ENCODE results near the gene MYNN. TPM values are rescaled to one million over a fixed set of nuclear protein-coding genes. Genes with fewer than 3 reads are reported as not detected.

The MYNN gene
- total and polyA plus RNA-seq, 9 of the 15 experiments (the other 6 are each of a cell fraction or from before 2014, with no cell fraction given): 10.4 to 35.7 (median 21.3) TPM

DNA sequence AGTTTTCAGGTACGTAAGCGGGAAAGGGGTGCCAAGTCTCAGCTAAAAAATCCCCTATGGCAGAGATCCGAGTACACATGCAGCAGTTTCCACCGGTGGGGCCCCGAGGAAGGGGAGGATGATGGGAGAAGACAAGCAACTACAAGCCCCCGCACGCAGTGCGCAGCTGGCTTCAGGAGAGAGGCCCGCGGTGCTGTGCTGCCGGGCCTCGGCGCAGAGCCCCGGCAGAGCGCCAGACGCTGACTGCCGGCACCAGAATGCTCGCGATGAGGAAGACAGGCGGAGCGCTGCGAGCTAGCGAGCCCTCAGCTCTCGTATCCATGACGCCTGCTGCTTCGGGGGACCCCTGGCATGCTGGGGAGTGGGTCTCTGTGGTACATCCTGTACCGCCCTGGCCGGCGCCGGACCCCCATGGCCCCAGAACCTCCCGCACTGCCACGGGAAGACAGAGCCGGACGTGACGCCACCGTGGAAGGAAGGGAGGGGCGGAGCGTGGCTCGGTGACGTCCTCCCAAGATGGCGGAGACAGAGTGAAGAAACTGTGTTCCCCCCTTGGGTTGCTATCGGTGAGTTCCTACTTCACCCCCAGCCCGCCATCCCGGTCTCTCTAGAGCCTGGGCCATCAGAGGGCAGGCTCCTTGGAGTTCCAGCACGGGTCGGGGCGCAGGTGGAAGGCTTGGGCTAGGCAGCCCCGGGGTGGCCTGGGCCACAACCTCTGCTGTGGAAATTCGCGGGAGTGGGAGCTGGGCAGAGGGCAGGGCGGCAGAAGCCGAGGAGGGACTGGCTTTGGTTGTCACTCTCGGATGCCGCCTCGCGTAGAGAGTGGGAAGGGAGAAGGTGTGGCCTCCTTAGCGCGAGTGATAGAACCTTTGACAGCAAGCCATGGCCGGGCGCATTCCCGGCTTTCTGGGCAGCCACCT is at the start of gene MYNN (continued):
- TF ChIP-seq PRPF4 (IDR thresholded peaks at IDR 0.05; ENCODE audit: insufficient read depth, low read depth, low read length, poor library complexity, severe bottlenecking): no peak
- TF ChIP-seq TCFL5 (CRISPR knock-in tag; conservative IDR thresholded peaks at IDR 0.05): no peak
- TF ChIP-seq ARID1B (IDR thresholded peaks at IDR 0.05): 0 out of 2 replicates have a peak, but pooled peaks have one; percentile 28
- no peak for TF ChIP-seq SETDB1 (IDR thresholded peaks at IDR 0.05; ENCODE audit: low read length)
- TF ChIP-seq NFATC3 (IDR thresholded peaks at IDR 0.05): no peak
- TF ChIP-seq MEF2D (tag; conservative IDR thresholded peaks at IDR 0.05; ENCODE audit: low read depth): no peak; the same call in 1 of the 2 replicates
- TF ChIP-seq DEAF1 (CRISPR knock-in tag; IDR thresholded peaks at IDR 0.05): peak; percentile 36; the same call in 1 of the 2 replicates
- TF ChIP-seq SOX6 (IDR thresholded peaks at IDR 0.05): peak; percentile 25; the same call in 1 of the 2 replicates
- TF ChIP-seq, protein P1, sequence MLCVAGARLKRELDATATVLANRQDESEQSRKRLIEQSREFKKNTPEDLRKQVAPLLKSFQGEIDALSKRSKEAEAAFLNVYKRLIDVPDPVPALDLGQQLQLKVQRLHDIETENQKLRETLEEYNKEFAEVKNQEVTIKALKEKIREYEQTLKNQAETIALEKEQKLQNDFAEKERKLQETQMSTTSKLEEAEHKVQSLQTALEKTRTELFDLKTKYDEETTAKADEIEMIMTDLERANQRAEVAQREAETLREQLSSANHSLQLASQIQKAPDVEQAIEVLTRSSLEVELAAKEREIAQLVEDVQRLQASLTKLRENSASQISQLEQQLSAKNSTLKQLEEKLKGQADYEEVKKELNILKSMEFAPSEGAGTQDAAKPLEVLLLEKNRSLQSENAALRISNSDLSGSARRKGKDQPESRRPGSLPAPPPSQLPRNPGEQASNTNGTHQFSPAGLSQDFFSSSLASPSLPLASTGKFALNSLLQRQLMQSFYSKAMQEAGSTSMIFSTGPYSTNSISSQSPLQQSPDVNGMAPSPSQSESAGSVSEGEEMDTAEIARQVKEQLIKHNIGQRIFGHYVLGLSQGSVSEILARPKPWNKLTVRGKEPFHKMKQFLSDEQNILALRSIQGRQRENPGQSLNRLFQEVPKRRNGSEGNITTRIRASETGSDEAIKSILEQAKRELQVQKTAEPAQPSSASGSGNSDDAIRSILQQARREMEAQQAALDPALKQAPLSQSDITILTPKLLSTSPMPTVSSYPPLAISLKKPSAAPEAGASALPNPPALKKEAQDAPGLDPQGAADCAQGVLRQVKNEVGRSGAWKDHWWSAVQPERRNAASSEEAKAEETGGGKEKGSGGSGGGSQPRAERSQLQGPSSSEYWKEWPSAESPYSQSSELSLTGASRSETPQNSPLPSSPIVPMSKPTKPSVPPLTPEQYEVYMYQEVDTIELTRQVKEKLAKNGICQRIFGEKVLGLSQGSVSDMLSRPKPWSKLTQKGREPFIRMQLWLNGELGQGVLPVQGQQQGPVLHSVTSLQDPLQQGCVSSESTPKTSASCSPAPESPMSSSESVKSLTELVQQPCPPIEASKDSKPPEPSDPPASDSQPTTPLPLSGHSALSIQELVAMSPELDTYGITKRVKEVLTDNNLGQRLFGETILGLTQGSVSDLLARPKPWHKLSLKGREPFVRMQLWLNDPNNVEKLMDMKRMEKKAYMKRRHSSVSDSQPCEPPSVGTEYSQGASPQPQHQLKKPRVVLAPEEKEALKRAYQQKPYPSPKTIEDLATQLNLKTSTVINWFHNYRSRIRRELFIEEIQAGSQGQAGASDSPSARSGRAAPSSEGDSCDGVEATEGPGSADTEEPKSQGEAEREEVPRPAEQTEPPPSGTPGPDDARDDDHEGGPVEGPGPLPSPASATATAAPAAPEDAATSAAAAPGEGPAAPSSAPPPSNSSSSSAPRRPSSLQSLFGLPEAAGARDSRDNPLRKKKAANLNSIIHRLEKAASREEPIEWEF (CRISPR knock-in tag; IDR thresholded peaks at IDR 0.05): no peak
- no peak for TF ChIP-seq ZNF695 (CRISPR knock-in tag; IDR thresholded peaks at IDR 0.05)
- TF ChIP-seq ETV5 (CRISPR knock-in tag; IDR thresholded peaks at IDR 0.05; ENCODE audit: low read depth): peak; percentile 82
- TF ChIP-seq ZNF184 (CRISPR knock-in tag; IDR thresholded peaks at IDR 0.05): no peak
- TF ChIP-seq, protein P2, sequence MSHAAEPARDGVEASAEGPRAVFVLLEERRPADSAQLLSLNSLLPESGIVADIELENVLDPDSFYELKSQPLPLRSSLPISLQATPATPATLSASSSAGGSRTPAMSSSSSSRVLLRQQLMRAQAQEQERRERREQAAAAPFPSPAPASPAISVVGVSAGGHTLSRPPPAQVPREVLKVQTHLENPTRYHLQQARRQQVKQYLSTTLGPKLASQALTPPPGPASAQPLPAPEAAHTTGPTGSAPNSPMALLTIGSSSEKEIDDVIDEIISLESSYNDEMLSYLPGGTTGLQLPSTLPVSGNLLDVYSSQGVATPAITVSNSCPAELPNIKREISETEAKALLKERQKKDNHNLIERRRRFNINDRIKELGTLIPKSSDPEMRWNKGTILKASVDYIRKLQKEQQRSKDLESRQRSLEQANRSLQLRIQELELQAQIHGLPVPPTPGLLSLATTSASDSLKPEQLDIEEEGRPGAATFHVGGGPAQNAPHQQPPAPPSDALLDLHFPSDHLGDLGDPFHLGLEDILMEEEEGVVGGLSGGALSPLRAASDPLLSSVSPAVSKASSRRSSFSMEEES (CRISPR knock-in tag; IDR thresholded peaks at IDR 0.05): no peak
- 0 out of 2 replicates have a peak, but pooled peaks have one; percentile 76 for TF ChIP-seq ZNF232 (CRISPR knock-in tag; IDR thresholded peaks at IDR 0.05)
- no peak for TF ChIP-seq PHF21A (IDR thresholded peaks at IDR 0.05; ENCODE audit: borderline replicate concordance, low read depth)
- peak in 1 of 2 experiments; percentile 89; a peak in 1 of 4 replicates for TF ChIP-seq KDM4B (IDR thresholded peaks at IDR 0.05; ENCODE audit: borderline replicate concordance in 2 of 2, low read depth in 1 of 2)
- no peak for TF ChIP-seq ZNF436 (CRISPR knock-in tag; IDR thresholded peaks at IDR 0.05)
- peak; percentile 81 for TF ChIP-seq NFIC (IDR thresholded peaks at IDR 0.05)
- TF ChIP-seq KDM1A (IDR thresholded peaks at IDR 0.05): no peak
- peak; percentile 53; the same call in 1 of the 2 replicates for TF ChIP-seq CTBP1 (IDR thresholded peaks at IDR 0.05; ENCODE audit: borderline replicate concordance)

Measured in K562 (cell line).